ENCODE data around the gene VPS37C. TPM values are rescaled to one million over a fixed set of nuclear protein-coding genes. Genes with fewer than 3 reads are reported as not detected.

VPS37C gene
- total and polyA plus RNA-seq, 9 of the 15 experiments (the other 6 are each of a cell fraction or from before 2014, with no cell fraction given) = 0.62 to 29.8 (median 11.5) TPM

DNA sequence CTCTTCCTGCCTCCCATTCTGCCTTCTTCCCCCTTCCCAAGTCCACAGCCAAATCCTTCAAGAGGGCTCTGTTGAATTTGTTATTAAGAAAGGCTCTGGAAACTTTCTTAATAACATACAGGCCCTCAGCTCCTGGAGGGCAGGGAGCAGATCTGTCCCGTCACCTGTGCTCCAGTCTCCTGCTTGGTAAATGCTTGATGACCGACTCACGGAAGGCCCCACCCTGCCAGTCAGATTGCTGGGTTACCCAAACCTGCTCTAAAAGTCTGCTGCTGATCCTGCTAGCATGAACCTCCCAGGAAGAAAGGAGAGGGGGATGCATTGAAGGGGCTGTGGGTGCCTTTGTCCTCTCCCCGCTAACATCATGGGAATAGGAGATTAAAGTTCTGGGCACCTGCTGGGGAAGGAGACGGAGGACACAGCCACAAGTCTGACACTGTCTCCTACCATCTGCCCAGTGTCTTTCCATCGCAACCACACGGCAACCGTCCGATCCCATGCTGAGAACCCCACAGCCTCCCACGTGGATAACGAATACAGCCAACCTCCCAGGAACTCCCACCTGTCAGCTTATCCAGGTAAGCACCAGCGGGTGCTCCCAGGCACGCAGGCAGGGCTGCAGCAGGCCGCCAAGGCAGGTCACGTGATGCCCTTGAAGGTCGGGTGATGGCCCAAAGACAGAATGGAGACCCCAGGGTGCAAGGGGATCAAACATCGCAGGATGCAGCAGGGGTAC lies 36.5 kb downstream of the VPS37C start (continued):
- peak; percentile 23; the same call in 1 of the 2 replicates for TF ChIP-seq BHLHE40 (IDR thresholded peaks at IDR 0.05; ENCODE audit: low read length)
- TF ChIP-seq ZNF134 (CRISPR knock-in tag; conservative IDR thresholded peaks at IDR 0.05) = no peak
- no peak for TF ChIP-seq ZNF77 (CRISPR knock-in tag; IDR thresholded peaks at IDR 0.05)
- TF ChIP-seq, protein P1, sequence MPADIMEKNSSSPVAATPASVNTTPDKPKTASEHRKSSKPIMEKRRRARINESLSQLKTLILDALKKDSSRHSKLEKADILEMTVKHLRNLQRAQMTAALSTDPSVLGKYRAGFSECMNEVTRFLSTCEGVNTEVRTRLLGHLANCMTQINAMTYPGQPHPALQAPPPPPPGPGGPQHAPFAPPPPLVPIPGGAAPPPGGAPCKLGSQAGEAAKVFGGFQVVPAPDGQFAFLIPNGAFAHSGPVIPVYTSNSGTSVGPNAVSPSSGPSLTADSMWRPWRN (IDR thresholded peaks at IDR 0.05; ENCODE audit: low read depth) = no peak
- TF ChIP-seq GATA2 (CRISPR knock-in tag; IDR thresholded peaks at IDR 0.05) = no peak
- TF ChIP-seq FUS (optimal IDR thresholded peaks at IDR 0.05; ENCODE audit: low read depth, low read length) = no peak
- TF ChIP-seq KLF1 (tag; IDR thresholded peaks at IDR 0.05) = no peak
- TF ChIP-seq, protein P2, sequence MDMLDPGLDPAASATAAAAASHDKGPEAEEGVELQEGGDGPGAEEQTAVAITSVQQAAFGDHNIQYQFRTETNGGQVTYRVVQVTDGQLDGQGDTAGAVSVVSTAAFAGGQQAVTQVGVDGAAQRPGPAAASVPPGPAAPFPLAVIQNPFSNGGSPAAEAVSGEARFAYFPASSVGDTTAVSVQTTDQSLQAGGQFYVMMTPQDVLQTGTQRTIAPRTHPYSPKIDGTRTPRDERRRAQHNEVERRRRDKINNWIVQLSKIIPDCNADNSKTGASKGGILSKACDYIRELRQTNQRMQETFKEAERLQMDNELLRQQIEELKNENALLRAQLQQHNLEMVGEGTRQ (CRISPR knock-in tag; IDR thresholded peaks at IDR 0.05) = peak; percentile 73
- no peak for TF ChIP-seq RCOR1 (IDR thresholded peaks at IDR 0.05; ENCODE audit: borderline replicate concordance in 1 of 2, low read depth in 2 of 2, low read length in 2 of 2)
- no peak for TF ChIP-seq SRSF3 (IDR thresholded peaks at IDR 0.05; ENCODE audit: insufficient read depth, low read length)
- no peak for TF ChIP-seq SOX6 (IDR thresholded peaks at IDR 0.05)
- TF ChIP-seq FOXA3 (CRISPR knock-in tag; conservative IDR thresholded peaks at IDR 0.05 in 1 of 2, IDR thresholded peaks at IDR 0.05 in 1 of 2) = no peak
- TF ChIP-seq ZSCAN29 (IDR thresholded peaks at IDR 0.05) = no peak
- no peak for TF ChIP-seq RBFOX2 (IDR thresholded peaks at IDR 0.05; ENCODE audit: low read depth, low read length)
- no peak for TF ChIP-seq SAFB (IDR thresholded peaks at IDR 0.05; ENCODE audit: borderline replicate concordance, low read depth, low read length)
- no peak for TF ChIP-seq SMARCB1 (IDR thresholded peaks at IDR 0.05; ENCODE audit: insufficient read length, low read depth)
- no peak for TF ChIP-seq CHCHD3 (CRISPR knock-in tag; IDR thresholded peaks at IDR 0.05)
